HG03159 (cell line): ENCODE results near the gene TFEC.

Experiments used
- ATAC-seq: cut with Tn5 transposase; IDR thresholded peaks from one replicate; pipeline ENCODE4 v1.9.1; 2021; ENCODE audit warnings: mild to moderate bottlenecking, moderate library complexity; ENCODE audit not compliant: unreplicated experiment

TFEC gene

DNA sequence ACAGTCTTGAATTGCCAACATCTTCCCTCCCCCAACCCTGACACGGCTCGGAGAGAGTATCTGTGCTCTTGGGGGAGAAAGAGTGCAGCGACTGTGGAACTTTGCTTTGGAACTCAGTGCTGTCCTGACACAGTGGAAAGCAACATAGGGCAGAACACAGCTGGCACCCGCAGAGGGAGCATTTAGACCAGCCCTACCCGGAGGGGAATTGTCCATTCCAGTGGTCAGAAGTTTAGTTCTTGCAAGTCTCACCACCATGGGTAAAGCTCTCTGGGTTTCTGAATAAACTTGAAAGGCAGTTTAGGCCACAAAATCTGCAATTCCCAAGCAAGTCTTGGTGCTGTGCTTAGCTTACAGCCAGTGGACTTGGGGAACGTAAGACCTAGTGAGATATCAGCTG is 34.9 kb downstream of the TFEC start:
- no peak for ATAC-seq

DNA sequence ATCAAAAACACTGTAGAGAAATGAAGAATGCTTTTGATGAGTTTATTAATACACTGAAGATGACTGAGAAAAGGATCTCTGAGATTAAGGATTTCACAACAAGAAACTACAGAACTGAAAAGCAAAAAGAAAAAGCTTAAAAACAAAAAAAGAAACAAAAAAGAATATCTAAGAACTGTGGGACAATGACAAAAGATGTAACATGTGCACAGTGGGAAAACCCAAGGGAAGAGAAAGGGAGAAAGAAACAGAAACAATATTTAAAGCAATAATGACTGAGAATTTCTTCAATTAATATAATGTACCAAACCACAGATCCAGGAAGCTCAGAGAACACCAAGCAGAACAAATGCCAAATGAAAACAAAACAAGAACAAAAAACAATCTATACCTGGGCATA is 42.2 kb downstream of the TFEC start:
- ATAC-seq = no peak

DNA sequence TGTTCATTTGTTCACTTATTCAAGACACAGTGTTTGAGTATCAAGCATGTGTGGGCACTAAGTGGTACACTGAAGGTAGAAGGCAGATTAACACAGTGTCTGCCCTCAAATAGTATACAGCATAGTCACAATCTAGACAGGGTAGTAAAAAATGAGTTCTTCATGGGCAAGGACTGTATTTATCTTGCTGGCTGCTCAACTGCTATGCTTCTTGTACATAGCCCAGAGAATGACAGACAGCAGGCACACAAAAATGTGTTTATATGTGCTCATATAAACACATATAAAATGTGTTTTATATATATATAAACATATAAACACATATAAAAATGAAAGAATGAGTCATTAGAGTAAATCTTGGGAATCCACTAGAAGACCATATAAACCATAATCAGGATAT is 43.1 kb downstream of the TFEC start:
- ATAC-seq = no peak

DNA sequence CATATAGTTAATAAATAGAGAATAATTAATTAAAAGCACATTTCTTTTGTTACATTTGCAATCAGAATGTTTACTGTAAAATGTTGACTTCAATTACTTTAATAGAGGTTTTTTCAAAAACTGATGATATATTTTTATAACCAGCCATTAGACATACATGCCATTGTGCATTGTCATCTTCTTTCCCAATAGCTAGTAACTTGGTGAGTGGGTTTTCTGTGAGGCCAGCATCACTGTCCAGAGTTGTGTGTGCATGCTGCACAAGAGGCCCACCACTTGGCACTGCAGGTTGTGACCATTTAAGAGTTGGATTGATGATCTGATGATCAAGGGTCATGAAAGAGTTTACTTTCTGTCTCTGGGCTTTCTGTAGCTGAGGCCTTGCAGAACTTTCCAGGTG is 46.5 kb downstream of the TFEC start:
- no peak for ATAC-seq

DNA sequence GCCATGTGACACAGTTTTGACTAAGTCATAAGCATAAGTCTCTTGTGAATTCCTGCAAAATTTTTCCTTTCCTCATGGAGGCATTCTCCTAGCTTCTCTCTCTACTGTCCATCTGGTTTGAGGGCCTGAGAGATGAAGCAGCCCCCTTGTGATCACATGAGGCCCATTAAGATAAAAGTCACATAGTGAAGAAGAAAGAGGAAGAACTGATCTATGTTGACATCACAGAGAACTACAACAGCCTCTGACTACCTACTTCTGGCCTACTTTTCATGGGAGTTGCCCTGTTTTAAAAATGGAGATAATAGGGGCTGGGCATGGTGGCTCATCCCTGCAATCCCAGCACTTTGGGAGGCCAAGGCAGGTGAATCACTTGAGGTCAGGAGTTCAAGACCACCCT is 50.4 kb downstream of the TFEC start:
- no peak for ATAC-seq

DNA sequence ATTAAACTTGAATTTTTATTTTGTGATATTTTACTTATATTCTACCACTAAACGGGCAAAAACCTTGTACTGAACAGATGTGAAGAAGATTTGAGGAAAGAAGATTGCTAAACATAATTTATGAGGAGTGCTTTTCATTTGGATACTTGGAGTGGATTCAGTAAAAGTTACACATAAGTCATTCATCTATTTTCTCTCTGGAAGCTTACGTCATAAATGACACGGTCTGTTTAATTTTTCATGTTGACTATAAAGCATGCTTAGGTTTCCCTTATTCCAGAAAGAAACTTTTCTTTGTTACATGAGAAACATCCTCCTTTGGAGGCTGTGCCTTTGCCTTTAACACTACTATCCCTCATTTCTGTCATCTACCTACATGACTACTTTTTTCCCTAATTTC is 53.9 kb downstream of the TFEC start:
- ATAC-seq = no peak

DNA sequence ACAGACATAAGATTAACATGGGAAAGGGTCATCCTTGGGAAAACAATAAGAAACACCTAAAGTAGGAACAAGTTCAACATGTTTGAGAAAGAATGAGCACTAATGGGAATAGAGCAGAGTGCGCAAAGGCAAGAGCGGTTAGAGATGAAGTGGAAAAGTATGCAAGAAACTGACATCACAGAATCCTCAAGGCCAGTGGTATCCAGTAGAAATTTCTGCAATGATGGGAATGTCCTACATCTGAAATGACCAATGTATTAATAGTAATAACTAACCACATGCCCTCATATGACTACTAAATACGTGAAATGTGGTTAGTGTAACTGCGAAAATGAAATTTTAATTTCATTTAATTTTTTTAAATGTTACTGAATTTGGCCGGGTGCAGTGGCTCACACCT is 54.8 kb downstream of the TFEC start:
- no peak for ATAC-seq

DNA sequence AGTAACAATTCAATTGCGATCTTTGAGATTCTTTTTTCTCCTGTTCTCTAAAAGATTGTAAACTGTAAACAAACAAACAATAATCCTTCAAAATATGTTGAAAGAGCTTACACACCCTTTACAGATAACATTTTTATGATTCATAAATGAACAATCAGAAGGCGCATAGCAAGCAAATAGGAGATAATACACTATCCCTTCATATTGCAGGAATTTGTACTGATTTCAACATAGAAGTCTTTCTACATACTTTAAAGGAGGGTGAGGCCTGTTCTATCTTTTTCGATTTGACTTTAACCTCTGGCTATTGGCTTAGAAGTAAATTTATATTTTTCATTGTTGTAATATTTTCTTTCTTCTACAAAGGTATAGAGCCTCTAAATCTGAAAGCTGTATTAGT is 57.2 kb downstream of the TFEC start:
- ATAC-seq = no peak

DNA sequence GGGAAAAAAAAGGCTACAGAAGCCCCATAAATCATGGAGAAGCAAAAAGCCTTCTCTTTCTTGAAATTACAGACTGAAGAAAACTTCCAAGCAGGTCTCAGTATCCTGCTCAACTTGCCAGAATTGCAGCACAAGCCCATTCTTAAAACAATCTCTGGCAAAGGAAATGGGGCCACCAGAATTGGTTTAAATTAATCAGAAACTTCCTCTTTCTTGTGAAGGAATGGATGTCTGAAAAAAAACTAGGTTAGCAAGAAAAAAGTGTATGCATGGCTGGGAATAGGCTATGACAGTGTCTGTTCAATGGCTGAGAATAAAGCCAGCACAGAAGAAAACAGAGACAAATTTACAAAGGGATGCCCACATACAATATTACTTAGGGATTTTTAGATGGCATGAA is 59.1 kb downstream of the TFEC start:
- no peak for ATAC-seq

DNA sequence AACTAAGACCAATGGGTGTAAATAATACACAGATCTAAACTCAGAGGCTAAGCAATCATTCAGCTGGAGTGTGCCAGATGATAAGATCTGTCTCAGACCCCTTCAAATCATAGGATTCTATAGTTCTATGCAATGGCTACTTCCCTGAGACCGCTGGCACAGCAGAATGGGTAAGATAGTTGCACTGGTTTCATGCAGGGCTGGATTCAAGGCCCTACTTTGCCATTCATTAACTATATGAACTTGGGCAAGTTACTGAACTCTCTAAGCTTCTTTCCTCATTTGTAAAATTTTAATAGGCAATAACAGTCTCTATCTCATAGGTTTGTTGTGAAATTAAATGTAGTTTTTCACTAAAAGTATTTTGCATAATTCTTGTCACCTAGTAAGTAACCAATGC is 62.0 kb downstream of the TFEC start:
- ATAC-seq = no peak

DNA sequence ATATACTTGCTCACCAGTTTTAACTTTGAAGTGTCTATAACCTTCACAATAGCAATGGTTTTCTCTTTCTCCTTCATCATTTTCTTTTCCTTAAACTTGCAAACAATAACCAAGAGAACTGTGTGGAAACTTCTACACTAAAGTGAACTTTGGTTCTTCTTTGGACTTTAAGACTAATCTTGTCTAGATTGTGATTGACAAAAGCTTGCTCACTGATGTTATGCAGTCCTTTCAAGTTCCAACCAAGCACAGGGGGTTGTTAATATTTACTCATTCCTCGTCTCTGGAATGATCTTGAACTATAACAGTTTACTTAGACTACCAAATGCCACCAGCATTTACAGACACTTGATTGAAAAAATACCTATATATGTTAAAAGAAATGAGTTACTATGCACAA is 62.4 kb downstream of the TFEC start:
- ATAC-seq = no peak

DNA sequence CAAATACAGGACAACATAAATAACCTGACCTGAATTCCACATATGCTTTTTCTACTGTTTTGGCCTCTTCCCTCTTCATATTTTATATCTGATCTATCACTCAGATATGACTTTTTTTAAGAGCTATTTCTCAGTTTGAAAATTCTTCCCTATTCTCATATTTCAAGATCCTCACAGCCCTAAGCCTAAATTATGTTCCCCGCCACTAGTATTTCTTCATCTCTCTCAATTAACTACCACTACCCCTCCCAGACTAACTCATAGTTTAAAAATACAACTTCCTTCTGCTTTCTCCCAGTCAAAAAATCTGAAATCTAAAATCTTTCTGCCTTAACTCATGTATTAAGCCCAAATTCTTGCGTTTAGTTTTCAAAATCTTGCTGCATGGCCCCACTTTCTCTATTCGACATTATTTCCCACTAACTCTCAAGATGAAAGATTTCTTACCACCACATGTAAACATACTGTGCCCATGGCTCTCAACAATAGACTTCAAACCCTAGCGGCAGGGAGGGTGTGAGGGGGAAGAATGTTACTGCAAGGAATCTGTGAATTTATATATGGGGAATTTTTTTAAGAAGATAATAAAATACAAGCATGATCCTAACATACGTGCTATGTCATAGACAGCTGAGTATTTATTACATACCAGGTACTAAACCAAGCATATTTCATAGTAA is 64.6 kb downstream of the TFEC start:
- ATAC-seq = no peak

DNA sequence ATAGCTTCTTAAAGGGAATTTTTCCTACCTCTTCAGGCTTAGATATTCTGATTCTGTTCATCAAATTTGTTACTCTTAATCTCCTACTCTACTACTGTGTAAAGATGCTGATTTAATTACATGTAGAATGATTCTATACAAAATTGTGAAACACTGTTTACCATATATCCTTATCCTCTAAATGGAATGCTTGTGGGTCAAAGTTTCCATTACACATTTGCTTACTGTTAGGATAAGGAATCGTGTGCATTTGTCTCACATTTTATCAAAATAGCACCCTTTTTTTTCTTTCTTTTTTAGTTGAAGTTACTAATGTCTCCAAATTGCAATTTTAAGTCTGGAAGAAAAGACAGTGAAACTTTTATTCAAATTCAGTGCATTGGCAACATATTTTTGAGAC is 65.3 kb downstream of the TFEC start:
- no peak for ATAC-seq

DNA sequence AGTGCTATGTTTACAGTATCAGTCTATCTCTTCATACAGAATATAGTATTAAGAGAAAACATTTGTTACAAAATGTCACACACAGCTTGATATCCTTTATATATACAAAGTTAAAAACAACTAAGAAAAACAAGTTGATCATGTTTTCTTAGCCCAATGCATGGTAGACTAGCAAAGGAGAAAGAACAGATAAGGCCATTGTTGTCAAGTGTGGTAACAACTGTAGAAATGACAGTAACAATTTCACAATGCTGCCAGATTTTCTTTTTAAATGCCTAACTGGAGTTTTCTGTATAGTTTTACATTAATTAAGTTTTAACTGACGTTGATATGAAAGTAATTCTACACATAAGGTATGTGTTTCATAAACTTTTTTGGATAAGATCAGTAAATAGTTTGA is 65.8 kb downstream of the TFEC start:
- ATAC-seq = no peak

DNA sequence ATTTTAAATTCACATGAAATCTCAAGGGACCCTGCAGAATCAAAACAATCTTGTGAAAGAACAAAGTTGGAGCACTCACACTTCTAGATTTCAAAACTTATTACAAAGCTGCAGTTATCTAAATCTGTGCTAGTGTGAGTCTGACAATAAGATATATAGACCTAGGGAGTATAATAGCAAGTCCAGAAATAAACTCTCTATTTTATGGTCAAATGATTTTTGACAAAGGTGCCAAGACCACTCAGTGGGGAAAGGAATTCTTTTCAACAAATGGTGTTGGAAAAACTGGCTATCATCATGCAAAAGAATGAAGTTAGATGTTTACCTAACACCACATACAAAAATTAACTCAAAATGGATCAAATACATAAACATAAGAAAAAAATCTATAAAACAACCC is 68.2 kb downstream of the TFEC start:
- ATAC-seq = no peak

DNA sequence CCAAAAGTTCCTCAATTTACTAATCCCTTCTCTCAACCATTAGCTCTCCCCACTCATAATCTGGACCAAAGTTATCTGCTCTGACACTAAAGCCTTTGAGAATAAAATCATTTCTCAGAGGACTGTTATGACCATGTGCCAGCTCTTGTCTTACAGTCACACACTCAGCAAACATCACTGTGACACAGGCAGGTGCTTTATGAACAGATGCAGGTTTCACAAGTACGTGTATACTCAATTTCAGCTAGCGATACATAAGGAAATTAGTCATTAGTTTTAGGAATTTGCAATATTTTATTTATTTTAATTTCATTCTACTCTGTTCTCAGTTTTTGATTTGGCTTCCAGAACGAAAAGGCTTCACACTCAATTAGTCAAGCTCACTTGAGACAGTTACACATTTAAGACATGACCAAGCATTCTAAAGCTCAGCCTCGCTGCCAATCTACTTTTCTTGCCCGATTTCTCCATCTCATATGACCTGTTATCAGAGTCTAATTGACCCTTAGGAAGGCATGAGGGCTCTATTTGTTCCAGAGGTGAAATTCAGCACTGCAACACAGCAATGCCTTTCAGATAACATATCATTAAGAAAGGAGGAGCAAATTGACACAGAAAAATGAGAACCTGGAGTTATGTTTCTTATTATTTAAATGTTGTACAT is 76.8 kb downstream of the TFEC start:
- ATAC-seq = no peak

DNA sequence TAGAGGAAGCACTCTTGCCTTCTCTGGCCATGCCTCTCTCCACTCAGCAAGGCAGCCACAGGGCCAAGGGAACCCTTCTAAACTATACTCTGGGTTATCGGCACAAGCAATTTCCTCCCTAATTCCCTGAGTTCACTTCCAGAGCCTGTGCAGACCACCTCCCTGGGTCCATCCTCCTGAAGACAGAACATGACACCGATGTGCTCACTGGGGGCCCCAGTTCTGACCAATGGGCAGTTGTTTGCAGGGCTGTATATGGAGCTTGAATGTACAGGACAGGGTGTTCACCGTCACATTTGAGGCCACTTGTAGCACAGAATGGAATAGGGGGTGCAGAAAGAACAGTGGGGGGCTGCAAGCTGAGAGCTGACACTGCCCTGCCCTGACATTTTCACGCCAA is 77.7 kb downstream of the TFEC start:
- ATAC-seq = no peak

DNA sequence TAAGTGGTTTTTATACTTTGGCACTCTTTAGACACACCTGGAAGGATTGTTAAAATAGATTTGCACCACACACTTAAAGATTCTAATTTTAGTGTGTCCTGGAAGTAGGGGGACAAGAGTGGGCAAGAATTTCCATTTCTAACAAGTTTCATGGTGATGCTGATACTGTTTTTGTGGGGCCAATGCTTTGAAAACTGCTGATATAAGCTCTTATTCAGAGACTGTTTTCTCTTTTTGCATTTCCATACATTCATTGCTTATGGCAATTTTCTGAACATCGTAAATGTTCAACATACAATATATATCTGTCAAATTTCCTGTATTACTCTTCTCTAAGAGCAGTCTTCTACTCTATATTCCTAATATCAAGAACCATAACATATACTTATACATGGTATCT is 79.0 kb downstream of the TFEC start:
- no peak for ATAC-seq

DNA sequence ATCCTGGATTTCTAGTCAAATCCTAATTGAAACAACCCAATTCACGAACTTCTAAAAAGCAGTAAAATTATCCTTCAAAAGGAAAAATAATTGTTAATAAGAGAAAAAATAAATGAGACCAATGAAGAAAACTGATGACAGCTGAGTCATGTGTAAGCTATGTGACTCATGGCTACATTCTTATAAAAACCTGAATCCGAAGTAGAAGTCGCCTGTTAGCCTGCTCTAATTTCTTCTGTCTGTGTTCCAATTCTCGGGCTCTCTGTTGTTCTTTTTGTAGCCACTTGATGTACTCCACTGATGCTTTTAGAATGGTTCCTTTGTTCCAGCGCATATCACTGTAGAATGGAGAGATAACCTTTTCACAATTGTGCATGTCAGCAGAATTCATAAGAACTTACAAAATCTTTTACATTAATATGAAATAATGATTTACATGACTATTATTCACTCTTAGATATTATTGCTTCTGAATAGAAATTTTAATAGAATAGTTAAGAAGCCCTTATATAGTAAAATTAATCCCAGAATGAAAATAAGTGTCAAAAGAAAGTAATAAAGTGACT is 88.8 kb downstream of the TFEC start:
- no peak for ATAC-seq

DNA sequence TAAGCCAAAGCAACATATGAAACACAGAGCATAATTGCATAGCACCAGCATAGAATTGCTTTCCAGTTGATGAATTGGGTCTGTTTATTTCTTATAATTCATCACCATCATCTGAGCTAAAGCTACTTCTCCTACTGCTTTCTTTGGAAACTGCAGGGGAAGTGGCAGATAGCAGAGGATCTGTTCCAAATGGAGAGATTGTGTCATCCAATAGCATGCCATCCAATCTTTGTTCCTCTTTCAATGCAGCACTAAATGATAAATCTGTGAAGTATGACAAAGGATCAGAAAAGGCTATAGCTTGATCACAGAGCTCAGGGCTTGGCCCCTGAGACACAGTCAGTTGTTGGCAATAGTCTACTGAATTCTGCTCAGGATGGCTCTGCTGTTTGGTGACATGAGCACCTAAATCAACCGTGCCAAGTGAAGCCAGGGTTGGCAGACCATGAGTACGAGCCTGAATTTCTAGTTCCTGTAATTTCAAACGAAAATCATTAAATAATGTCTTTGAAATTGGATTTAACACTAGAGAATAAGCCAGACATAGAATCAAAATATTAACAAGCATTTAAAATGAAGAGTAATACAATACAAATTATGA is 90.0 kb downstream of the TFEC start:
- no peak for ATAC-seq

DNA sequence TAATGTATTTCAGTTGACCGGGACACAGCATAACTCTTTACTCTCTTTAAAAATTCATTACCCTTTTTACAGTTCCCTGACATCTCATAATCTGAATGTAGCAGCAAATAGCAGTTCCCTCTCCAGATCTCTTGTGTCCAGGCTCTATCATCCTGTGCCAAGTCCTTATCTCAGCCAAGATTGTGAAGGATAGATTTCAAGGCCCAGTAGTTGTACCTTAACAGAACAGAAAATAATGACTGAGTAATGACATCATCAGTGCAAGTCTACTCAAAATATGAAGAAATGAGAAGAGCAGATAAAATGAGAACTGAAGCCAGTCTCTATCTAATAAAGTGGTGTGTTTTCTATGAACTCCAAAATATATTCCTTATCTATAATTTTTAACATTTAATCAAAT is 92.6 kb downstream of the TFEC start:
- ATAC-seq = no peak

DNA sequence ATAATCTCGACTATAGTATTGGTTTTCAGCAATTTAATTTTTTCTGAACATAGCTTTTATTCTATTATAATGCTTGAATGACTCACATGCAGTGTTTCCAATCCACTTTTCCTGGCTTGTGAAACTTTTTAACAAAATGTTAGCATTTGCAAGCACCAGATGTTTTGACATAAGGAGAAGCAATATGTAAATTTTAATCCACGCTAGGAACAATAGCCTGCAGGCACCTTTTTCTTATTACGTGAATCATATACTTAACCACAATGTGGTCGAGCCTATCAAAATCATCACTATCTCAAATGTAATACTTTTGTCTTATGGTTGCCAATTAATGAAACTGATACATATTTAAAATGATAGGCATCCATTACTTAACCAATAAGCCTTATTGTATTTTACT is 97.1 kb downstream of the TFEC start:
- ATAC-seq = no peak
